Lower leg skin (tissue), 4 donors: Measurements from ENCODE around the gene DMBT1. TPM values are rescaled to one million over a fixed set of nuclear protein-coding genes. Genes with fewer than 3 reads are reported as not detected.
"Not testable (repeated sequence)": the region's sequence is repeated elsewhere in the genome, so short reads cannot be mapped to it uniquely, and the experiment has no call there.

Source experiments
- DNase-seq, 2 donors: peaks; one replicate each; pipeline ENCODE4 v3.0.0-alpha.2; 2019; ENCODE audit warnings: low spot score in 2 of 2
- H3K4me3 ChIP-seq: fragments of 200-600 bp; sonication (generic); 2 replicates; pipeline ENCODE4 v1.5.1; 2017; ENCODE audit warnings: mild to moderate bottlenecking, low read depth; ENCODE audit not compliant: poor library complexity, severe bottlenecking
- CTCF ChIP-seq, 3 donors: fragments of 450-650 bp; IDR thresholded peaks; one replicate each; pipeline ENCODE4 v1.5.1; 2016; ENCODE audit warnings: antibody characterized with exemption in 3 of 3, mild to moderate bottlenecking in 3 of 3, moderate library complexity in 2 of 3
- POLR2A ChIP-seq, 2 donors: fragments of 450-650 bp; IDR thresholded peaks; one replicate each; pipeline ENCODE4 v1.6.1; 2016 to 2017; ENCODE audit warnings: antibody characterized with exemption in 2 of 2, mild to moderate bottlenecking in 1 of 2, moderate library complexity in 1 of 2
- WGBS, 2 donors: methylation state at CpG; one replicate each; pipeline ENCODE4 v1.1.5; 2018; 5-methylcytosine and 5-hydroxymethylcytosine counted together
- intact Hi-C: fragments of 100-400 bp; cut with DNase I; formaldehyde crosslinking; loops from one replicate; pipeline ENCODE4 v1.15.0; 2023; ENCODE audit warnings: low total_unique reads
- total RNA-seq, 4 donors: library from RNA; depleted of rRNA; stranded (reverse); fragments of >200 nt; gene quantifications; one replicate each; pipeline ENCODE4 v1.1.0, GENCODE V29; 2016

Gene DMBT1
- total RNA-seq, 4 donors from 2014 or later, result 0.04 to 0.29 (median 0.26) TPM; not detected in 1

- H3K4me3 ChIP-seq, result no peak overlapping the region
- TF ChIP-seq POLR2A (IDR thresholded peaks at IDR 0.05) (no peak), CTCF (IDR thresholded peaks at IDR 0.05) (no peak)
- intact Hi-C loops, result no loop called here
- no peak for DNase-seq
- 91 to 97% methylated on average over 3 of the region's 3 CpGs for WGBS, 2 donors
Measured at GRCh38 chr10:122571892-122572291, 11.3 kb downstream of the DMBT1 start.

GRCh38 chr10:122575776-122576175 lies 15.2 kb downstream of the DMBT1 start:
- TF ChIP-seq POLR2A (IDR thresholded peaks at IDR 0.05) (no peak), CTCF (IDR thresholded peaks at IDR 0.05) (no peak)
- WGBS, 2 donors, result 63 to 83% methylated on average over 3 of the region's 3 CpGs

GRCh38 chr10:122576291-122576690 lies 15.7 kb downstream of the DMBT1 start:
- 80 to 90% methylated on average over 6 of the region's 6 CpGs for WGBS, 2 donors
- intact Hi-C loops, result no loop called here
- no peak for DNase-seq
- TF ChIP-seq CTCF (IDR thresholded peaks at IDR 0.05) (no peak), POLR2A (IDR thresholded peaks at IDR 0.05) (no peak)
- no peak overlapping the region for H3K4me3 ChIP-seq

More at GRCh38 chr10:122575776-122576175, 15.2 kb downstream of the DMBT1 start:
- DNase-seq, result no peak
- intact Hi-C loops, result no loop called here
- H3K4me3 ChIP-seq, result no peak overlapping the region

GRCh38 chr10:122577311-122577885 lies 16.8 kb downstream of the DMBT1 start:
- TF ChIP-seq CTCF (IDR thresholded peaks at IDR 0.05) (no peak), POLR2A (IDR thresholded peaks at IDR 0.05) (no peak)
- H3K4me3 ChIP-seq, result no peak overlapping the region
- 87 to 88% methylated on average over 12 of the region's 12 CpGs for WGBS, 2 donors
- DNase-seq, result no peak
- intact Hi-C loops, result no loop called here

- intact Hi-C loops, H3K4me3 ChIP-seq, DNase-seq: not testable (repeated sequence)
- WGBS, 2 donors, result 86 to 93% methylated on average over 3 to 5 of the region's 7 CpGs
Measured at GRCh38 chr10:122586070-122586469, 25.5 kb downstream of the DMBT1 start.

- TF ChIP-seq POLR2A (IDR thresholded peaks at IDR 0.05) (no peak), CTCF (IDR thresholded peaks at IDR 0.05) (no peak)
- no peak overlapping the region for H3K4me3 ChIP-seq
- WGBS, 2 donors, result 90 to 96% methylated on average over 6 of the region's 6 CpGs
- intact Hi-C loops, result no loop called here
- DNase-seq, result no peak
Measured at GRCh38 chr10:122587098-122587760, 26.7 kb downstream of the DMBT1 start.
